Measurements from ENCODE around the gene JARID2. TPM values are rescaled to one million over a fixed set of nuclear protein-coding genes. Genes with fewer than 3 reads are reported as not detected.

JARID2 gene
- total RNA-seq, 2 donors from 2014 or later: 9.1 to 10.7 TPM

- TF ChIP-seq, protein P1, sequence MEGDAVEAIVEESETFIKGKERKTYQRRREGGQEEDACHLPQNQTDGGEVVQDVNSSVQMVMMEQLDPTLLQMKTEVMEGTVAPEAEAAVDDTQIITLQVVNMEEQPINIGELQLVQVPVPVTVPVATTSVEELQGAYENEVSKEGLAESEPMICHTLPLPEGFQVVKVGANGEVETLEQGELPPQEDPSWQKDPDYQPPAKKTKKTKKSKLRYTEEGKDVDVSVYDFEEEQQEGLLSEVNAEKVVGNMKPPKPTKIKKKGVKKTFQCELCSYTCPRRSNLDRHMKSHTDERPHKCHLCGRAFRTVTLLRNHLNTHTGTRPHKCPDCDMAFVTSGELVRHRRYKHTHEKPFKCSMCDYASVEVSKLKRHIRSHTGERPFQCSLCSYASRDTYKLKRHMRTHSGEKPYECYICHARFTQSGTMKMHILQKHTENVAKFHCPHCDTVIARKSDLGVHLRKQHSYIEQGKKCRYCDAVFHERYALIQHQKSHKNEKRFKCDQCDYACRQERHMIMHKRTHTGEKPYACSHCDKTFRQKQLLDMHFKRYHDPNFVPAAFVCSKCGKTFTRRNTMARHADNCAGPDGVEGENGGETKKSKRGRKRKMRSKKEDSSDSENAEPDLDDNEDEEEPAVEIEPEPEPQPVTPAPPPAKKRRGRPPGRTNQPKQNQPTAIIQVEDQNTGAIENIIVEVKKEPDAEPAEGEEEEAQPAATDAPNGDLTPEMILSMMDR (IDR thresholded peaks at IDR 0.05): no peak
- DNase-seq: no peak
- no peaks in the 10 kb centered on the region for H3K27me3 ChIP-seq
- no peak overlapping the region for H3K27ac ChIP-seq
- no peaks in the 10 kb centered on the region for H3K36me3 ChIP-seq
- H3K9ac ChIP-seq (ENCODE audit: low read depth in 2 of 2, low read length in 2 of 2): no peak overlapping the region
- H3K4me3 ChIP-seq: no peak overlapping the region
- no peaks in the 10 kb centered on the region for H3K4me1 ChIP-seq
- H3K9me3 ChIP-seq: no peaks in the 10 kb centered on the region
- intact Hi-C loops (cut with DNase I): no loop called here
These were observed 271.7 kb downstream of the JARID2 start for GRCh38 chr6:15517600-15517999.

DNA sequence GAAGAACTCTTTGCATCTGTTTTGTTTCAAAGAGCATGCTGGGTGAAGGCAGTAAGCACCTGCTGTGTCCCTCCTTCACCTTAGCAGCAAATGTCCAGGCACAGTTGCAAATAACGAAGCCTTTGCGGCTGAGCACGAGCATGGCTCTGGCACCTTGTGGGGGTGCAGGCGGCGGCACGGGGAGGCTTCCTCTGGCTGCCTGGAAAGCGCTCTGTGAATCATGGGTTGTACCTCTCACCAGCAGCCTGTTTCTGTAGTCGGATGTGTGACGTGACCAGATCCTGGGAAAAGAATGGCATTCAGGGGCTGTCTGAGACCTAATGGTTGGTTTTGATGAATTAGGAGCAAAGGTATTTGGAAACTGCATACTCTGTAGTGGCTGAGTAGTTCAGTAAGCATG lies 272.2 kb downstream of the JARID2 start:
- no peak overlapping the region for H3K27ac ChIP-seq
- no peaks in the 10 kb centered on the region for H3K4me1 ChIP-seq
- no peaks in the 10 kb centered on the region for H3K36me3 ChIP-seq
- TF ChIP-seq, protein P1 (IDR thresholded peaks at IDR 0.05): no peak
- DNase-seq: no peak
- no peak overlapping the region for H3K4me3 ChIP-seq
- no peaks in the 10 kb centered on the region for H3K9me3 ChIP-seq
- no peaks in the 10 kb centered on the region for H3K27me3 ChIP-seq
- intact Hi-C loops (cut with DNase I): no loop called here
- no peak overlapping the region for H3K9ac ChIP-seq (ENCODE audit: low read depth in 2 of 2, low read length in 2 of 2)

DNA sequence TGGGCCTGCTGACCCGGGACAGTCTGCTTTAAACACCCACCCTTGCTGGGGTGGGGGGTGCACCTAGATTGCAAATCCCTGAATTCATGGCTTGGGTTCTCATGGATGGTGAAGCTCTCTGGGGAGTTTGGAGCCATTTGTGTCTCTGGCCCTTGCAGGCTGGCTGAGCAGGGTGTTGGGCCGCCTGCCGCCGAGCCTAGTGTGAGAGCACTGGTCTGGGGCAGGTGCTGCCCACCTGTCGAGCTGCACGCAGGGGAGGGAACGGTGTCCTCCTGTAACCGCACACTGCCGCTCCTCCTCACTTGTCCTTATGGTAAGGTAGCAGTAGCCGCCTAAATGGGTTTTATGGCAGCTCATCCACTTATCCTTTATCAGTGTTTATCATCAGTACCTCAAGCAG lies 273.0 kb downstream of the JARID2 start:
- no peaks in the 10 kb centered on the region for H3K27me3 ChIP-seq
- TF ChIP-seq, protein P1 (IDR thresholded peaks at IDR 0.05): no peak
- no peaks in the 10 kb centered on the region for H3K36me3 ChIP-seq
- DNase-seq: no peak
- H3K4me3 ChIP-seq: no peak overlapping the region
- H3K9ac ChIP-seq (ENCODE audit: low read depth in 2 of 2, low read length in 2 of 2): no peak overlapping the region
- H3K9me3 ChIP-seq: no peaks in the 10 kb centered on the region
- intact Hi-C loops (cut with DNase I): no loop called here
- H3K27ac ChIP-seq: no peak overlapping the region
- no peaks in the 10 kb centered on the region for H3K4me1 ChIP-seq

DNA sequence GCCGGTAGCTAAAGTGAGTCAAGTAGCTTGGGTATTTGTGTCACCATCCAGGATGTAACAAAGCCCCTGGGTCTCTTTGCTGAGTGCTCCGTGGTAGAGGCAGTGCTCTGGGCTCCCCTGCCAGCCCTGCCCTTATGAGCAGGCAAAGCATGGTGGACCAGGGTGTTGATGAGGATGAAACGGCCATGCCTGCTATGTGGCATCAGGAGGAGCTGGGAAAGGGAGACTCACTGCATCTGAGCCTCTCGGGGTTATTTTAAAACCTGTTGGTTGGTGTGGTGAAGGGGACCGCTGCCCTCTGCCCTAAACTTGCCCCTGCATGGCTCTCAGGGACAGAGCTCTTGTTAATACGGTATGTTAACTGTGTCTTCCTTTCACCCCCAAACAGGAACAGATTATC lies 273.8 kb downstream of the JARID2 start:
- intact Hi-C loops (cut with DNase I): no loop called here
- Histone ChIP-seq H3K9ac (ENCODE audit: low read depth in 2 of 2, low read length in 2 of 2) (no peak overlapping the region), H3K36me3 (no peaks in the 10 kb centered on the region), H3K27me3 (no peaks in the 10 kb centered on the region), H3K4me3 (no peak overlapping the region), H3K27ac (no peak overlapping the region), H3K4me1 (no peaks in the 10 kb centered on the region), H3K9me3 (no peaks in the 10 kb centered on the region)
- no peak for DNase-seq
- TF ChIP-seq, protein P1 (IDR thresholded peaks at IDR 0.05): no peak

DNA sequence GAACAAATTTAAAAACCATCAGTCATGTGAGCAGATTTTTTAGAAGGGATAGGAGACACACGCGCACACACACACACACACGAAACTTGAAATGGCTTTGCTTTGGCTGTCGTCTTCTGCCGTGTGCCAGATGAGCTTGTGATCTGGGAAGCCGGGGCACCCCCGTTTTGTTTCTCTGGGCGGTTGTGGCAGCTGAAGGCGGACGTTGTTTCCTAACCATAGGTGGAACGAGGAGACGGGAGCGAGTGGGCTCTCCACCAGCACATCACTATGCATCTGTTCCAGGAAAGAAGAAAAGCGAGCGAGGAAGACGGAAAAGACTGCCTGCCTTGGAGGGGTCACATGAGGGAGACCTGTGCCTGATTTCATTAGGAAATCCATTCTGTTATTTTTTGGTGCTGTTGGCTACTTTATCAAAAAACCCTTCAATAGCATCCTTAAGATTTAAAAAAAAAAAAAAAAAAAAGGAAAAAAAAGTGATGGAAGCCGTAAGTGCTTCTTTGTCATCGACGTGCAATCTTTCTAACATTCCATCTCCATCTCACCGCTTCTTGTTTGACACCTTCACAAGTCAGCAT lies 274.8 kb downstream of the JARID2 start:
- H3K4me3 ChIP-seq: no peak overlapping the region
- intact Hi-C loops (cut with DNase I): no loop called here
- H3K9ac ChIP-seq (ENCODE audit: low read depth in 2 of 2, low read length in 2 of 2): no peak overlapping the region
- no peak overlapping the region for H3K27ac ChIP-seq
- no peak for DNase-seq
- H3K9me3 ChIP-seq: no peaks in the 10 kb centered on the region
- no peaks in the 10 kb centered on the region for H3K27me3 ChIP-seq
- no peaks in the 10 kb centered on the region for H3K4me1 ChIP-seq
- H3K36me3 ChIP-seq: no peaks in the 10 kb centered on the region
- TF ChIP-seq, protein P1 (IDR thresholded peaks at IDR 0.05): no peak

Data from colonic mucosa (tissue), 4 donors.